ENCODE data around the gene CNGB1.
"Not testable (repeated sequence)": the region's sequence is repeated elsewhere in the genome, so short reads cannot be mapped to it uniquely, and the experiment has no call there.

The CNGB1 gene

GRCh38 chr16:57857991-57858390, 112.9 kb downstream of the CNGB1 start:
- not testable (repeated sequence) for DNase-seq (ENCODE audit: low spot score)

- DNase-seq (ENCODE audit: low spot score), result no peak
Observed at GRCh38 chr16:57855188-57855587, 115.7 kb downstream of the CNGB1 start.

- no peak for DNase-seq (ENCODE audit: low spot score)
Observed at GRCh38 chr16:57852189-57852588, 118.7 kb downstream of the CNGB1 start.

- DNase-seq (ENCODE audit: low spot score), result no peak
Observed at GRCh38 chr16:57848181-57848580, 122.7 kb downstream of the CNGB1 start.

- not testable (repeated sequence) for DNase-seq (ENCODE audit: low spot score)
Observed at GRCh38 chr16:57846931-57847330, 124.0 kb downstream of the CNGB1 start.

- no peak for DNase-seq (ENCODE audit: low spot score)
Observed at GRCh38 chr16:57846078-57846697, 124.7 kb downstream of the CNGB1 start.

- no peak for DNase-seq (ENCODE audit: low spot score)
Observed at GRCh38 chr16:57845115-57845514, 125.8 kb downstream of the CNGB1 start.

- DNase-seq (ENCODE audit: low spot score), result no peak
Observed at GRCh38 chr16:57844416-57845030, 126.4 kb downstream of the CNGB1 start.

- DNase-seq (ENCODE audit: low spot score), result no peak
Observed at GRCh38 chr16:57843400-57843799, 127.5 kb downstream of the CNGB1 start.

GRCh38 chr16:57842601-57843000, 128.3 kb downstream of the CNGB1 start:
- DNase-seq (ENCODE audit: low spot score), result no peak

- DNase-seq (ENCODE audit: low spot score), result no peak
Observed at GRCh38 chr16:57840833-57841232, 130.1 kb downstream of the CNGB1 start.

- no peak for DNase-seq (ENCODE audit: low spot score)
Observed at GRCh38 chr16:57838161-57838560, 132.8 kb downstream of the CNGB1 start.

- DNase-seq (ENCODE audit: low spot score), result no peak
Observed at GRCh38 chr16:57837305-57838125, 133.4 kb downstream of the CNGB1 start.

GRCh38 chr16:57835439-57835838, 135.5 kb downstream of the CNGB1 start:
- DNase-seq (ENCODE audit: low spot score), result not testable (repeated sequence)

GRCh38 chr16:57834936-57835335, 136.0 kb downstream of the CNGB1 start:
- no peak for DNase-seq (ENCODE audit: low spot score)

Measured in CD4-positive, alpha-beta T cell treated with Interleukin-6 at 100 ng/mL for 8 hours (primary cell).